AG04450 (cell line): ENCODE measurements around the gene BAG3. TPM values are rescaled to one million over a fixed set of nuclear protein-coding genes. Genes with fewer than 3 reads are reported as not detected.
A peak's percentile ranks its signal among the peaks of the same experiment; 100 is the strongest.

ENCODE experiments used
- CTCF ChIA-PET: fragments of 300-600, 350-600 bp; formaldehyde crosslinking; extraction: SDS; loops from one replicate; lab custom pipeline; 2022; ENCODE audit warnings: antibody characterized with exemption, inconsistent platforms; lab: Charles Lee
- POLR2A ChIA-PET: fragments of 350-600 bp; formaldehyde crosslinking; extraction: SDS; loops from one replicate; lab custom pipeline; 2021; ENCODE audit warnings: antibody characterized with exemption, inconsistent platforms; lab: Yijun Ruan, JAX
- DNase-seq: peaks from one replicate; pipeline ENCODE4 v3.0.0-alpha.2; 2011; ENCODE audit warnings: low read depth, low spot score
- H3K27ac ChIP-seq: one replicate; pipeline ENCODE4 v1.5.1; 2012; ENCODE audit warnings: low read depth, low read length, control low read depth
- H3K27me3 ChIP-seq: one replicate; pipeline ENCODE4 v1.6.0; 2012; ENCODE audit warnings: low read length; ENCODE audit not compliant: control insufficient read depth, insufficient read depth
- H3K4me3 ChIP-seq: 2 replicates; pipeline ENCODE4 v1.5.1; 2011; ENCODE audit warnings: mild to moderate bottlenecking, low read depth, low read length, control low read depth
- H3K9me3 ChIP-seq: 2 replicates; pipeline ENCODE4 v1.5.1; 2012; ENCODE audit warnings: low read length; ENCODE audit not compliant: control insufficient read depth, insufficient read depth
- CTCF ChIP-seq: IDR thresholded peaks from 2 replicates; pipeline ENCODE4 v1.5.1; 2011; ENCODE audit warnings: low read depth, low read length, control low read depth, inconsistent platforms
- polyA plus RNA-seq: library from polyadenylated mRNA; depleted of rRNA; stranded (reverse); fragments of >200 nt; gene quantifications from 2 replicates; pipeline ENCODE4 v1.2.3, GENCODE V29; 2011

Gene BAG3
- polyA plus RNA-seq, 1 experiment = 12.7 TPM

DNA sequence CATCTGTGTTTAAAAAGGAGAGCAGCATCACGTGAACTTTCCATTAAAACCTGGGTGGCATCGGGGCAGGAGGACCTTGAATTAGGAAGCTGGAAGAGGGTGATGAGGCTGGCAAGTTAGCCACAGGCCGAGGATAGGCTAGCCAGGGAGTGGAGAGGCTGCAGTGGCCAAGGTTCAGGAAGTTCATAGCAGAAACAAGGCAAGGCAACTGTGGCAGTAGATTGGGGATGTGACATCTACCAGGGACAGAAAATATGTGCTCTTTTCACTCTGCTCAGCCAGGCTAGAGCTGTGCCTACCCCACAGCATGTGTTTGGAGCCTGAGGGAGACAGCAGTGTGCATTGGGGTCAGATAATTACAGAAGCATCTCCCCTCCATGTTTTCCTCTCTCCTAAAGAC is 72.4 kb downstream of the BAG3 start:
- TF ChIP-seq CTCF = no peak
- DNase-seq = no peak
- H3K27ac ChIP-seq = no peak overlapping the region
- ChIA-PET CTCF (interaction anchor here (4.1 to 4.2 kb wide), 2 partner anchors 37 to 136 kb away, joined by 20 to 23 read pairs; no protein-coding TSS in a partner anchor), POLR2A (no interaction called here)
- H3K4me3 ChIP-seq = no peak overlapping the region
- H3K9me3 ChIP-seq = no peaks in the 10 kb centered on the region
- H3K27me3 ChIP-seq = no peaks in the 10 kb centered on the region

GRCh38 chr10:119724593-119725516 is 73.7 kb downstream of the BAG3 start:
- Histone ChIP-seq H3K9me3 (no peaks in the 10 kb centered on the region), H3K4me3 (peak overlapping the region; percentile 70), H3K27me3 (no peaks in the 10 kb centered on the region), H3K27ac (peak overlapping the region; percentile 65)
- DNase-seq = no peak
- ChIA-PET POLR2A (interaction anchor here (0.6 to 1.3 kb wide), 12 partner anchors 13 to 1136 kb away, joined by 3 to 7 read pairs (median 4); partner anchors contain the start of genes BAG3 and RGS10), CTCF (interaction anchor here (0.5 to 4.2 kb wide), 13 partner anchors 10 to 1010 kb away, joined by 3 to 23 read pairs (median 4); no protein-coding TSS in a partner anchor)
- TF ChIP-seq CTCF = no peak

DNA sequence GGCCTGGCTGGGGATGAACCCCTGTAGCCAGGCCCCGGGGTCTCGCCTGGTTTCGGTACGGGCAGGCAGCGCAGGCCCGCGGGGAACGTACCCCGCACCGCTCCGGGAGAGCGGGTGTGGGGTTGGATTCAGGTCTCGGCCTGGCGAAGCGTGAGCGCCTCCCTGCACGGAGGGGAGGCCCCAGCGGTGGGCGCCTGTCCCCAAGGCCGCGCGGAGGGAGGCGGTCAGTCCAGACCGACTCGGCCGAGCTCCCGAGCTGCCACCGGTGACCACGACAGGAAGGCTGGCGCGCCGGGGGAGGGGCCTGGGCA is 74.3 kb downstream of the BAG3 start:
- ChIA-PET CTCF (interaction anchor here (0.5 to 4.2 kb wide), 13 partner anchors 9 to 1010 kb away, joined by 3 to 23 read pairs (median 4); no protein-coding TSS in a partner anchor), POLR2A (interaction anchor here (0.6 to 1.3 kb wide), 15 partner anchors 9 to 1135 kb away, joined by 3 to 7 read pairs (median 4); partner anchors contain the start of genes BAG3 and RGS10)
- TF ChIP-seq CTCF = no peak
- peak overlapping the region; percentile 65 for H3K27ac ChIP-seq
- no peaks in the 10 kb centered on the region for H3K9me3 ChIP-seq
- H3K4me3 ChIP-seq = peak overlapping the region; percentile 70
- H3K27me3 ChIP-seq = no peaks in the 10 kb centered on the region
- DNase-seq = no peak

GRCh38 chr10:119725828-119726675 is 74.9 kb downstream of the BAG3 start, which contains the start of gene INPP5F:
TSS of gene INPP5F (plus strand) at chr10:119726050. CDS start at chr10:119726263, 213 bp downstream.
- ChIA-PET POLR2A (interaction anchor here (0.6 to 1.3 kb wide), 15 partner anchors 9 to 1135 kb away, joined by 3 to 7 read pairs (median 4); partner anchors contain the start of genes BAG3 and RGS10), CTCF (interaction anchor here (0.5 to 4.2 kb wide), 17 partner anchors 9 to 1009 kb away, joined by 3 to 23 read pairs (median 4); no protein-coding TSS in a partner anchor)
- H3K4me3 ChIP-seq = peak within 1 kb of the TSS; percentile 71
- TF ChIP-seq CTCF = peak; percentile 21; the same call in 1 of the 2 replicates
- no peaks in the 10 kb centered on the region for H3K9me3 ChIP-seq
- H3K27me3 ChIP-seq = no peaks in the 10 kb centered on the region
- DNase-seq = peak; percentile 92
- H3K27ac ChIP-seq = peak within 1 kb of the TSS; percentile 65
